HG03439 (cell line): Measurements from ENCODE around the gene PPARA.
"Not testable (repeated sequence)": the region's sequence is repeated elsewhere in the genome, so short reads cannot be mapped to it uniquely, and the experiment has no call there.

Experiments
- ATAC-seq: cut with Tn5 transposase; IDR thresholded peaks from one replicate; pipeline ENCODE4 v1.9.1; 2021; ENCODE audit warnings: mild to moderate bottlenecking, moderate library complexity; ENCODE audit not compliant: unreplicated experiment

Gene PPARA

DNA sequence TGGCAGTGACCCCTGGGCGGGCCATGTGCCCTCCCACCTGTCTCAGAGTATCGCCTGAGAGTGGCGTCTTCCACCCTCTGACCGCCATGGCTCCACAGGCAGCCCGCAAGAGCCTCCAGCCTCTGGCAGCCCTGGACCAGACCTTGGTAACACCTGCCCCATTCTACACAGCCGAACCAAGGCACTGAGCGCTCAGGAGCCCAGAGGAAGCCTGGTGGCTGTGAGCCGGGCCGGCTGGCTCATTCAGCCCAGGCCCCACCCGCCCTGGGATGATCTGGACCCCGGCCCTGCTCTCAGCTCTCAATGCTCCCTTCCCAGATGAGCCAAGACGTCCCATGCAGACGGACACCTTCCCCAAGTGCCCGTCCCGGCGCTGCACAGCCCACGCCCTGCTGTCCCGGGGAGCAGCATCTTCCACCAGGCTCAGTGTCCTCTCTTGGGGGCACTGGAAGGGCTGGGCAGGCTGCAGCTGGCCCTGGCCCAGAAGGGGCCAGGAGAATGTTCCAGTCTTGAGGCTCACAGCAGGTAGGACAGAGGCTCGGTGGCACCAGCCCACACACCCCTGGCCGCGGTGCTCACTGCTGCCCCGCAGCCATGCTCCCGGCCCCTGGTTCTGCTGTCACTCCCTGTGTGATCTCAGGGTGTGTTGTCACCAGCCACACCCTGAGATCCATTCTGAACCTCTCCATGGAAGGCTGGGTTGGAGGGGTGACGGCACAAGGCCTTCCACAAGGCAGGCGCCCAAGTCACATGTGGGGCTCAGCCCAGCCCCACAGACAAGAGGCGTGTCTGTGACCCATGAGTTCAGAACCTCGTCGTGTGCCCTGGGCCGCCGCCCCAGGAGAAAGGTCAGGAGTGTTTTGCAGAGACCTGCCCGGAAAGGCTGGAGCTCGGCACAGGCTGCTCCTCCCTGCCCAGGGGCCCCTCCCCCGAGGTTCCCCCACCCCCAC, 24.2 kb upstream of the PPARA start:
- no peak for ATAC-seq

DNA sequence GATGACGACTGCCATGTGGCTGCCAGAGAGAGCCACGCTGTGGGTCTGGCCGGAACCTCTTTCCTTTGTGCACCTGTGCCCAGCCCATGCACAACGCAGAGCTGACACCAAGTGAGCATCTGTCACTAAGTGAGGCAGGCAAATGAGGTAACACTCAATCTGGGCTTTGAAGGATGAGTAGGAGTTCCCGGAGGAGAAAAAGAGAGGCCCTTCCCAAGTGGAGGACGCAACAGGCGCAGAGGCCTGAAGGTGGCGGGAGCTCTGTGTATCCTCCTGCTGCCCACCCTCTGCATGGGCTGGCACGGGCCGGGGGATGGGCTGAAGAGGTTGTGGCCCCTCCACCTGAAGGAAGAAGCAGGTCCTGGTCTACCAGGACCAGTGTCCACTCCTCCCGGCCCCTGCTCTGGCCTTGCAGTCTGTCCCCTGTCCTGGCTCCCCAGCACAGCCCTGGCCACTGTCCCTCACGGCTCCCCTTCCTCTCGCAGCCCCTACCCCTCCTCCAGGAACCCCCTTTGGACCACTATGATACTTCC, 23.4 kb upstream of the PPARA start:
- ATAC-seq: no peak

DNA sequence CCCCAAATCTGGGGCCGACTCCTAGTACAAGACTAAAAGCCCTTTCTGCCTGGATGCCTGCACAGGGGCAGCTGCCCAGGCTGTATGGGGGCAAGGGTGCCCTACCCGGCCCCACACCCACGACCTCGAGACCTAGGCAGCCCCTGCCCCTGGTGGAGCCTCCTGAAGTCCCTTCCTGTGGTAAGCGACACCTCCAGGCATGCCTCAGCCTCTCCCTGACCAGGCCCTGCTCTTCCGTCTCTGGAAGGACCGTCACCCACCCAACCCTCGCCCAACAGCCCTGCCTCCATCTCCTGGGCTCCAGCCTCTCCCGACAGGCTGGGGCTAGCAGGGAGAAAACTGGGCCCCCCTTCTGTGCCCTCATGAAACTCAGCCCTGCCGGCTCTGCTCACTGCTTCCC, 22.8 kb upstream of the PPARA start:
- ATAC-seq: no peak

DNA sequence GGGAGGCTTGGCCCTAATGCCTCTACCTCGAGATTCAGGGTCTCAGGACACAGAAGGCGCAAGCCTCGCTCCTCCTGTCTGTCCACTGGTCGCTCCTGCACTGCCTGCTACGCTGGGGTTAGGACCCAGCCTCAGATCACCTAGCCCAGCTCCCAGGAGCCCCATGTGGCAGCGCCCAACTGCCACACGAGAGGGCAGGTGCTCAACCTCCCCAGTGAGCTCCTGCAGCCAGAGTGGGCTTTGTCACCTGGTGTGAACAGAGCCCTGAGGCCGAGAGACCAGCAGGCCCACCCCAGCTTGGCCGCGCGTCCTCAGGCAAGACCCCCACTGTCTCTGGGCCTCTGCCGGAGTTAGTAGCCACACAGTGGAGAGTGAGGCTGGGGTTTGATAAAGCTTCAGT, 21.7 kb upstream of the PPARA start:
- no peak for ATAC-seq

DNA sequence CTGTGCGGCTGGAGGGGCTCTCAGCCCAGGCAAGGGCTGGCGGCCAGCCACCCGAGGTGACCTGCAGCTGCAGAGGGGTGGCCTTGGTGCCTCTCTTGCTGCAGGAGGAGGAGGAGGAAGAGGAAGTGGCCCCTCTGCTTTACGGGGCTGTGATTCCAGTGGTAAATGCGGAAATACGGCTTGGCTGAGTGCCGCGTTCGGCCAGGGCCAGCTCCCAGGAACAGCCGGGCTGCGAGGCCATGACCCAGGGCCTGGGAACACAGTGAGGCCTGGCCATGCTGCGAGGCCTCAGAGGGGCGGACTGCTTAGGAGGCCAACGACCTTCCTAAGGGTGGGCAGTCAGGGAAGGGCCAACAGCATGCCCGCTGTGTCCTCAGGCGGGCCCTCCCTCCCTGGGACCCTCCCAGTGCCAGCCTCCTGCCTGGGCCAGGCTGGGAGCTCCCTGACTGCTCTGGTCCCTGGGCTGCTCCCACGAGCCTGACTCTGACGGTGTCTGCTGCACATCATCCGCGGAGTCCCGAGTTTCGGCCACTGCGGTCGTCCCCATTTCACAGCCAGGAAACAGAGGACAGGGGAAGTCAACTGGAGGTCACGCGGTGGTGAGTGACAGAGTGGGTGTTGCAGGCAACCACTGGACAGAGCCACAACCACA, 20.8 kb upstream of the PPARA start:
- no peak for ATAC-seq

DNA sequence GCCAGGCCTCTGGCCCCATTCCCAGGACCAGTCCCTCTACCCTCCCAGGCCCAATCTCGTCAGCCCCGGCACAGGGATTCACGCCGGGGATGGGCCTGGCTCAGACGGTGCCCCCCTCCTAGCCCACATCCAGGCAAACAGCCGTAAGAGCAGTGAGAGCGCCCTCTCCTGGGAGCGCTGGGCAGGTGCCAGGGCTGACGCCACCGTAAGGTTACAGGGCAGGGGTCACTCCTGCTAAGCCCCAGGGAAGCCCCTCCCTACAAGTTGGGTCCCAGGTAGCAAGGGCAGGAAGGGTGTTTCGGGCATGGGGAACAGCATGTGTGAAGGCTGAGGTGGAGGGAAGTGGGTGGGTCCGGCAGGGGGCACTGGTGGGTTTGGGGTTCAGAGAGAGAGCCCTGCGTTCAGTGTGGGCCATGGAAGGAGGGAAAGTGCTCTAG, 19.2 kb upstream of the PPARA start:
- no peak for ATAC-seq

DNA sequence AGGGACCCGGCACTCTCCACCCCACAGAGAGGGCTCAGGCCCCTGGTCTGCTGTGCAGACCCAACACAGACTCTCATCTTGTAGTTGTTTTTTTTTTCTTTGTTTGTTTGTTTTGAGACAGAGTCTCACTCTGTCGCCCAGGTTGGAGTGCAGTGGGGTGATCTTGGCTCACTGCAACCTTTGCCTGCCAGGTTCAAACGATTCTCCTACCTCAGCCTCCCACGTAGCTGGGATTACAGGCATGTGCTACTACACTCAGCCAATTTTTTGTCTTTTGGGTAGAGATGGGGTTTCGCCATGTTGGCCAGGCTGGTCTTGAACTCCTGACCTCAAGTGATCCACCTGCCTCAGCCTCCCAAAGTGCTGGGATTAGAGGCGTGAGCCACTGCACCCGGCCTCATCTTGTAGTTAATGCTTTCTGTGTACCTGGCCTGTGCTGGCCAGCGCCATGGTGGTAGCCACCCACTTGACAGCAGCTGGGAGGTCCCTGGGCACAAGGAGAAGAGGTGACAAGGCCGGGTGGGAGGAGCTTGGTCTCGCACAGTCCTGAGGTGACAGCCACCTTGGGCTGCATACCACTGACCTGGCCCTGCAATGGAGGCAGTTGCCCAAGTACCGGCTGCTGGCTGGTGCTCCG, 18.0 kb upstream of the PPARA start:
- not testable (repeated sequence) for ATAC-seq

DNA sequence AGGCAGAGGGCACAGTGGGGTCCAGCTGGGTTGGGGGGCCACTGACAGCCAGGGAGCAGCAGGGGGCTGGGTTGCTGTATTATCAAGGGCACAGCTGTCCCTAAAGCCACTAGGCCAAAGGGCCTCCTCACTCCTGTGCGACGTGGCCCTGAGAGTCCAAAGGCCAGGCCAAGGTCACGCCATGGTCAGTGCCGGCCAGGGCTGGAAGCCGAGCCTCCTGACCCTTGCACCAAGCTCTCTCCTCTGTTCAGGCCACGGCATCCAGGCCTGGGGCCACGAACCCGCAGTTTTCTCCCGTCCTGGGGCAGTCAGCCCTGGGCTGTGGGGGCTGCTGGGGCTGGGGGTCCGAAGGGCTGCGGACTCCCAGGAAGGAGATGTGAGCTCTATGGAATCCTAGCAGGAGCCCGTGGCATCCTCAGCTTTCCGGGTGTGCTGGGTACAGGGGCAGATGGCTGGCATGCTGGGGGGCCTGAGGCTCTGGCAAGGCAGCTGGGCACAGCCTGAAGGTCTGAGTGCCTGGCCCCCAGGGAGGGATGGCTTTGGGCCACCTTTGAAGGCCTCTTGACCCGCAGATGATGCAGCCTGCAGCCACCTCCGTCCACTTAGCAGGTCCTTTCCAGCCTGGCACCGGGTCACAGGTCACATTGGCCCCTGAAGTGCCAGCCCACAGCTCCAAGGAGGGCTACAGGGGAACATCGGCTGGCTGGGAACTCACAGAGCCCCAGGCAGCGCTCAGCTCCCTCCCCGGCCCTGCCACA, 17.3 kb upstream of the PPARA start:
- ATAC-seq: no peak

DNA sequence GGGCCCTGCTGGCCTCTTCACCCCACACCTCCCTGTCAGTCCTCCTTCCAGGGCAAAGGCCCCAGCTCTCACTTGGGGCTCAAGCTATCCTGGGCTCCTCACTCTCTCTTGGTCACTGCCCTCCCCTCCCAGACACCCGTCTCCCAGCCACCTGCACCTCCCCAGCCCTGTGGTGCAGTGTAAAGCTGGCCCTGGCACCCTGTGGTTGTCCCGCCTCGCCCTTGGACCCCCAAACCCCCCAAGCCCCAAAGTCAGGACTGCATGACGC, 16.8 kb upstream of the PPARA start:
- no peak for ATAC-seq

DNA sequence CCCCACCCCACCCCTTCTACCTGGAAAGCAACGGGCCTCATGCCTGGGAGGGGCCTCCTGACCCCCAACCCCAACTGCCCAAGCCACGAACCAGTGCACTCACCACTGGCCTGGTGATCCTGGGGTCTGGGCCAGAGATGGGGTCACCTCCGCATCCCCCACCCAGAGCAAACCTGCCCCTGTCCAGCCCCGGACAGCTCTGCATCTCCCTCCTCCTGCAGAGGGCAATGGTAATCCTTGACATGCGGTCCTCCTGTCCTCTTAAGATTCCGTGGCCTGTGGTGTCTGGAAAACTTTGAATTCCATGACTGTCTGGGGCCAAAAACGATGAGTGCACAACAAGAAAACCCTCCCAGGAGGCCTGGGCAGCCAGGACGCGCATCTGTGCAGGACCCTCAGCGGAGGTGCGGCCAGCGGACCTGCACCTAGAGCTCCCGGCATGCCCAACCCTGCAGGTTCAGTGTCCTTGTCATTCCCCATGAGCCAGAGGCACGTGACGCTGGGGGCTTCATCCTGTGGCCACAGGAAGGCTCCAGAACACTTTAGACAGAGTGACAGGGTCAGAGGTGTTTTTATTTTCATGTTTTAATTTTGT, 16.1 kb upstream of the PPARA start:
- no peak for ATAC-seq

DNA sequence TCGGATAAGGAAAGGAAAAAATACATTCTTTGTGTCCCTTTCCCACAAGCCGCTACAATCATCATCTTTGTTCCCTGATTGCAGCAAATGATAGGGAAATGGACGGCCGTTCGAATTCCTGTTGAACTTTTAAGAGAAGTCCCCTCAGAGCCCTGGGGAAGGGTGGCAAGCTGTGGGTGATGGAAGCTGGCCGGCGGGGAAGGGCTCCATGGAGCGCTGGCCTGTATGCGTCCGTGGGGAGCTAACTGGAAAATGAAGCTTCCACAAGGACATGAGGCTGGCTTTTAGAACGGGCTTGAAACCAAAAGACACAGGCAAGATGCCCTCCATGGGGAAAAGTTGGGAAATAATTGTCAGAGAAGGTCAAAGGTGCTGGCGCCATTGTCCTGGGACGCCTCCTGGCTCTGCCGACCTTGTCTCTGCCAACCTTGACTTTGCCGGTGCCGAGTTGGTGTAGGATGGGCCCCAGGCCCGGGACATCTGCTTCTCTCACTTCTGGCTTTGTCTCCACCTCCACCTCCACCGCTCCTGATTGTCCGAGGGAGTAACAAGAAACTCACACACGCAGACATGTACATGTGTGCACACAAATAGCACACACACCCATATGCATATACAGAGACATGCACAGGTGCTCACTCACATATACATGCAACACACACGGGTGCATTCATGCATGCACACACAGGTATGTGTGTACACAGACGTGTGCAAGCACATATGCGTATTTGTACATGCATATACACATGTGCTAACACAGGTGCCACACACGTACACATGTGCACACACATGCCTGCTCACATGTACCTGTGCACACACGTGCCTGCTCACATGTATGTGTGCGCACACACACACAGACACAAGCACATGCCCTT, 14.5 kb upstream of the PPARA start:
- ATAC-seq: no peak

DNA sequence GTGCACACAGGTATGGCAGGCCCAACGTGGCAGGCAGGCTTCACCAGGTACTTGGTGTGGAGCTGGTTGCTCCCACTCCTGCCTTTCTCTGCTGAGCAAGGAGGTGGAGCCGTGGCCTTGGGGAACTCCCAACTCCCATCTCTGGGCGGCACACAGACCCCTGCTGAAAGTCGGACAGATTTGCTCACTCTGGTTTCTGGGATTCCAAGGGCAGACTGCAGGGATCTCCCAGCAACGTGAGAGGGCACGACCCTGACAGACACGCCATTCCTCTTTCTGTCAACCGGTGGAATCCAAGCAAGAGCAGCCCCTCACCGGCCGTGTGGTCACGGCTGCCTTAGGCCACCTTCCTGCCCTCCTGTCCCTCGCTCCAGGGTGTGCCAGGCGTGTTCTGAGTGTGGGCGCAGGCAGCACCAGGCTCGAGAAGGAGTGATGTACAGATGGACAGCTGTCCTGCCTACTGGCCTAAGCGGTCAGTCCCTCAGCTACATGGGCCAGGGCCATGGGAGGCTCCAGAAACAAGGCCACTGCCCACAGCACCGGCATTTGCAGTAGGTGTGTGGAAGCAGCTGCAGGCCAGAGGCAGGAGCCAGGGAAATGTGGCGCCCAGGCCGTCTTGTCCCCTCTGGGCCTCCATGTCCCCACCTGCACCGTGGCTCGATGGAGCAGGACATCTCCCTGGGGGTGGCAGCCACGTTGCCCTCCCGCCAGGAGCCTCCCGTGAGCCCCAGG, 13.7 kb upstream of the PPARA start:
- no peak for ATAC-seq

DNA sequence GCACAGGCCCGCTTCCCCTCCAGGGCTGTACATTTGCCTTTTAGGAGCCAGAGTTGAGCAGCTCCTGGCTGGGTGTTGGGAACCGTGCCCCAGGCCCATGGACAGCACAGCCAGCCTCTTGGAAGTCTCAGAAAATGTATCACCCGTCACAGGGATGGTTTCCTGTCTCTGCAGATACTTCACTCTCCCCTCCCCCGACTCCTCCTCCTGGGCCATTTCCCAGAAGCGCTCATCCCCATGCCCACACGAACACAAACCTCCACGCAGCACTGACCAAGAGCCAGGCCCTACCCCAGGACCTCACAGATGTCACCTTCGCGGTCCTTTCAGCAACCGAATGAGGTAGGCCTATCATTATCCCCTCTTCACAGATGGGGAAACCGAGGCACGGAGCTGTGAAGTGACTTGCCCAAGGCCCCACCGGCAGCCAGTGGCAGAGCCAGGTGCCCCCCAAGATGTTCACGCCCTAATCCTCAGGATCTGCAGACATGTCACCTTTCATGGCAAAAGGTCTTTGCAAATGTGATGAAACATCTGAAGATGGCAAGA, 13.0 kb upstream of the PPARA start:
- no peak for ATAC-seq

DNA sequence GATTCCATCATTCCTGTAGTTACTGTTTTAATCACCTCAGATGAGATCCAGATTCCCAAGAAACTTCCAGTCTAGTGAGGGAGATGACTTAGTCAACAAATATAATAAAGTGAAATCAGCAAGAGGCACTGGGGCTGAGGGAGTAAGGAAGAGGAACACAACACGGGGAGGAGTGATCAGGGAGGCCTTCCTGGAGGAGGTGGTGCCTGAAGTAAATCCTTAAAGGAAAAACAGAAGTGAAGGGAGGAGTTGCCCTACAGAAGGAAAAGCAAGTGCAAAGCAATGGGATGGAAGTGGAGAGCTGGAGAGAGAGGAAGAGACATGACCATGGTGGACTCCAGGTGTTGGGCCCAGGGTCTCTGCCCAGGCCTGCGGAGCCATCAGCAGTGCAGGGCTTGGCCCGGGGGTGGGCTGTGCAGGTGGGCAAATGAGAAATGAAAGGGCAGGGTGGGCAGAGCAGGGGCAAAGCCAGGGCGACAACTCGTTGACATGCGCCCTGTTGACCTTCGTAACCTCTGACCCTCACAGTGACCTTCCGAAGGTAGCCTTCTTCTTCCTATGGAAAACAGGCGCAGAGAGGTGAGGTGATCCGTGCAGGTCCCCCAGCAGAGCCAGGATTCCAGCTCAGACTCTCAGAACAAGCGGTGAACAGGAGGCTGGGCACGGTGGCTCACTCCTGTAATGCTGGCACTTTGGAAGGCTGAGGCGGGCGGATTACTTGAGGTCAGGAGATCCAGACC, 12.1 kb upstream of the PPARA start:
- no peak for ATAC-seq

DNA sequence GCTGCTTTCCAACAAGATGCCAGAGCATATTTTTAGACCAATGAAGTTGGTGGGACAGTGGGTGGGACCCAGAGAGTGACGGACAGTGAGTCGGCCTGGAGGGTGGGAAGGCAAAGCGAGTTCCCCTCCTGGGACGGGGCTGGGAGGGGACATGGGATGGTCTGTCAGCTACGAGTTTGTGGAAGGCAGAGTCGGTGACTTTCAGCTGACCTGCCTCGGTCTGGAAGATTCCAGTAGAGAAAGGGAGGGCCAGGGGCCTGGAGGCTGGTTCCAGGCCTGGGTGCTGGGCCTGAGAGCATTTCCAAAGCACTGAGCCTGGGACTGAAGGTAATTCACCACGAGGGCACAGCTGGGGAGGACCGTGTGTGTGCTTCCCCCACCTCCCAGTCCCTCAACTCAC, 10.9 kb upstream of the PPARA start:
- ATAC-seq: not testable (repeated sequence)

DNA sequence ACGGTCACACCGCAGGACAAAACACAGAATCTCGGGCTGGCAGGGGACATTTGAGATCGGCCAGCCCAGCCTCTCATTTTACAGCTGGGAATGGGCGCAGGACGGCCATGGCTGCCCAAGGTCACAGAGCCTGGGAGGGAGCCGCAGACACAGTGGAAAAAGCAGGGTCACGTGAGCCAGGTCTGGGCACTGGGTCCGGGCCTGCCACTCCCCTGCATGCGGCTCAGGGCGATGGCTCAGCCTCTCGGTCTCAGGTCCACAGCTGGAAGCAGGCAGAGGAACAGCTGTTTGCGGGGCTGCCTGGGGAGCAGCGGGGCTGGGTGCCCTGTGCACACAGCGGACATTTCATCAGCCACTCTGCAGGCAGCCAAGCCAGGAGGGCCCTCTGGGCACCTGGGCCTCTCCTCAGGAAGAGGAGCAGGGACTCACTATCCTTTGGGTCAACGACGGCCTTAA, 10.4 kb upstream of the PPARA start:
- ATAC-seq: no peak

DNA sequence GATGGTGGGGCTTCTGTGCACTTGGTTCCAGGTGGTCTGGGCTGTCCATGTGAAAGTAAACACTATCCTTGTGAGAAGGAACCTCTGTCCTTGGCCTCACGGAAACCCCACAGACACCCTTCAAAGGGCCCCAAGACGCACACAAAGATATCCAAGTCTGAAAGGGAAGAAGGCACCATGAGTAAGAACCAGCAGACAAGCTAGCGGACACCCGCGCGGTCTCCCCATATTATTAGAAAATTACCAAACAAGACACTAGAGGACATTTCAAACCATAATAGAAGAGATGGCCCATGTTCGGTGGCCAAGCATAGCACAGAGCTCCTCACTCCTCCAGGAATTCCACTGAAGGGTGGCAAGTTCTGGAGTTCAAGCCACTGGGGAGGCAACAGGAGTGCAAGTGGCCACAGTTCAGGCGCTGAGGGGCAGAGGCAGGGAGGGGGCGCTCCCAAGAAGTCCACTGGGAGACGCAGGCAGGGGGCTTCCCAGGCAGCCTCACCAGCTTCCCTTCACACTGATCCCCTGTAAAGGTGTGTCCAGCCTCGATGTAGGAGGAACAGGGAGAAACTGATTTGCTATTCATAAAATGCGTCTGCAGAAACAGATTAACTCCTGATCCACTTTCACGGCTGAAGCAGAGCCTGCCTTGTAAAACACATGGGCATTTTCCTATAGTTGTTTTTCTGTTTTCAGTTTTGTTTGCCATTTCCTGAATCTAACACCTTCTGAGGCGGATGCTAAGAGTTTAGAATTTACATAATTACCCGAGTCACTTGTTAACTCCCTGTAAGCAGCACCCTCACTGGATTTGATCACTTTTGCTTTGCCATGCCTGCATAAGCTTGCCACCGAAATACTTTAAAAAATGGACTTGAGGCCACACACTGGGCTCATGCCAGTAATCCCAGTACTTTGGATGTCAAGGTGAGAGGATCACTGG, 9.1 kb upstream of the PPARA start:
- ATAC-seq: no peak
